Parathyroid adenoma (tissue), 2 donors: ENCODE results near the gene RPL27A.

ENCODE experiments used
- H2AFZ ChIP-seq: fragments of 300-600 bp; sonication (generic); one replicate; pipeline ENCODE4 v1.7.0; 2017; ENCODE audit warnings: antibody characterized with exemption, mild to moderate bottlenecking
- H3K27ac ChIP-seq: fragments of 300-600 bp; sonication (generic); one replicate; pipeline ENCODE4 v1.7.0; 2017
- H3K27me3 ChIP-seq: fragments of 300-600 bp; sonication (generic); one replicate; pipeline ENCODE4 v1.7.0; 2017; ENCODE audit warnings: low read length; ENCODE audit not compliant: control insufficient read depth, insufficient read depth
- H3K36me3 ChIP-seq: fragments of 300-600 bp; sonication (generic); one replicate; pipeline ENCODE4 v1.7.0; 2017; ENCODE audit warnings: low read length; ENCODE audit not compliant: control insufficient read depth, insufficient read depth
- H3K4me1 ChIP-seq: fragments of 300-600 bp; sonication (generic); one replicate; pipeline ENCODE4 v1.7.0; 2017; ENCODE audit warnings: control low read depth
- H3K4me2 ChIP-seq: fragments of 300-600 bp; sonication (generic); one replicate; pipeline ENCODE4 v1.7.0; 2017; ENCODE audit warnings: low read length
- H3K4me3 ChIP-seq: fragments of 300-600 bp; sonication (generic); one replicate; pipeline ENCODE4 v1.7.0; 2017; ENCODE audit warnings: low read depth, low read length
- H3K79me2 ChIP-seq: fragments of 300-600 bp; sonication (generic); one replicate; pipeline ENCODE4 v1.7.0; 2017; ENCODE audit warnings: control low read depth
- H3K9ac ChIP-seq: fragments of 300-600 bp; sonication (generic); one replicate; pipeline ENCODE4 v1.7.0; 2017; ENCODE audit warnings: mild to moderate bottlenecking
- H3K9me3 ChIP-seq: fragments of 300-600 bp; sonication (generic); one replicate; pipeline ENCODE4 v1.7.0; 2017; ENCODE audit warnings: low read length; ENCODE audit not compliant: control insufficient read depth
- CTCF ChIP-seq: fragments of 300-600 bp; sonication (generic); IDR thresholded peaks from one replicate; pipeline ENCODE4 v1.7.0; 2017; ENCODE audit warnings: antibody characterized with exemption, mild to moderate bottlenecking
- donor health status: primary hyperparathyroidism.

RPL27A gene

GRCh38 chr11:8691601-8692000 lies 9.0 kb downstream of the RPL27A start:
- H3K4me3 ChIP-seq, result no peak overlapping the region
- H3K27ac ChIP-seq, result no peak overlapping the region
- H3K36me3 ChIP-seq, result no peaks in the 10 kb centered on the region
- H3K4me1 ChIP-seq, result peaks cover 6% of the 10 kb centered on the region
- no peaks in the 10 kb centered on the region for H3K79me2 ChIP-seq
- H3K4me2 ChIP-seq, result no peak overlapping the region
- no peaks in the 10 kb centered on the region for H3K27me3 ChIP-seq
- H3K9ac ChIP-seq, result no peak overlapping the region
- no peak for TF ChIP-seq CTCF
- no peak overlapping the region for H2AFZ ChIP-seq
- no peaks in the 10 kb centered on the region for H3K9me3 ChIP-seq

- Histone ChIP-seq H3K4me3 (no peak overlapping the region), H3K9ac (no peak overlapping the region), H3K4me1 (peaks cover 6% of the 10 kb centered on the region), H3K79me2 (no peaks in the 10 kb centered on the region), H2AFZ (no peak overlapping the region), H3K27ac (no peak overlapping the region), H3K4me2 (no peak overlapping the region), H3K27me3 (no peaks in the 10 kb centered on the region), H3K9me3 (no peaks in the 10 kb centered on the region), H3K36me3 (no peaks in the 10 kb centered on the region)
- TF ChIP-seq CTCF, result no peak
These were observed 9.8 kb downstream of the RPL27A start for GRCh38 chr11:8692417-8692816.

GRCh38 chr11:8693010-8693551 lies 10.5 kb downstream of the RPL27A start:
- Histone ChIP-seq H3K9ac (no peak overlapping the region), H3K27me3 (no peaks in the 10 kb centered on the region), H3K4me1 (peaks cover 3% of the 10 kb centered on the region), H3K9me3 (no peaks in the 10 kb centered on the region), H3K4me3 (no peak overlapping the region), H3K27ac (no peak overlapping the region), H3K79me2 (no peaks in the 10 kb centered on the region), H3K36me3 (no peaks in the 10 kb centered on the region), H2AFZ (no peak overlapping the region), H3K4me2 (no peak overlapping the region)
- no peak for TF ChIP-seq CTCF

GRCh38 chr11:8693555-8693954 lies 11.0 kb downstream of the RPL27A start:
- Histone ChIP-seq H3K9me3 (no peaks in the 10 kb centered on the region), H3K36me3 (no peaks in the 10 kb centered on the region), H3K4me3 (no peak overlapping the region), H3K79me2 (no peaks in the 10 kb centered on the region), H3K27ac (no peak overlapping the region), H3K4me1 (no peaks in the 10 kb centered on the region), H3K27me3 (no peaks in the 10 kb centered on the region), H2AFZ (no peak overlapping the region), H3K4me2 (no peak overlapping the region), H3K9ac (no peak overlapping the region)
- TF ChIP-seq CTCF, result no peak

- H3K9ac ChIP-seq, result no peak overlapping the region
- H3K27ac ChIP-seq, result no peak overlapping the region
- H3K36me3 ChIP-seq, result no peaks in the 10 kb centered on the region
These were observed 11.5 kb downstream of the RPL27A start for GRCh38 chr11:8694137-8694536.

More at GRCh38 chr11:8694137-8694536, 11.5 kb downstream of the RPL27A start:
- H3K4me2 ChIP-seq, result no peak overlapping the region
- H3K4me3 ChIP-seq, result no peak overlapping the region
- no peaks in the 10 kb centered on the region for H3K9me3 ChIP-seq
- H2AFZ ChIP-seq, result no peak overlapping the region
- no peak for TF ChIP-seq CTCF
- no peaks in the 10 kb centered on the region for H3K79me2 ChIP-seq
- no peaks in the 10 kb centered on the region for H3K27me3 ChIP-seq
- H3K4me1 ChIP-seq, result no peaks in the 10 kb centered on the region
